DLD1 (cell line): Measurements from ENCODE around the gene SCN8A.

Source experiments
- in situ Hi-C: cut with HindIII; loops from 2 replicates; pipeline ENCODE4 v1.10.0; 2017; ENCODE audit warnings: low sequenced_read_pairs

SCN8A gene

GRCh38 chr12:51667269-51667668, 76.2 kb downstream of the SCN8A start:
- in situ Hi-C loops, result no loop called here

- in situ Hi-C loops, result no loop called here
These were observed 78.2 kb downstream of the SCN8A start for GRCh38 chr12:51669271-51669670.

GRCh38 chr12:51669996-51670395, 79.0 kb downstream of the SCN8A start:
- in situ Hi-C loops, result no loop called here

- in situ Hi-C loops, result no loop called here
These were observed 81.3 kb downstream of the SCN8A start for GRCh38 chr12:51672334-51672733.

- in situ Hi-C loops, result no loop called here
These were observed 84.2 kb downstream of the SCN8A start for GRCh38 chr12:51675071-51675803.

- in situ Hi-C loops, result no loop called here
These were observed 85.8 kb downstream of the SCN8A start for GRCh38 chr12:51676875-51677274.

- in situ Hi-C loops, result no loop called here
These were observed 86.4 kb downstream of the SCN8A start for GRCh38 chr12:51677284-51677968.

- in situ Hi-C loops, result no loop called here
These were observed 87.2 kb downstream of the SCN8A start for GRCh38 chr12:51678086-51678724.

GRCh38 chr12:51682981-51683380, 91.9 kb downstream of the SCN8A start:
- in situ Hi-C loops, result no loop called here

GRCh38 chr12:51683763-51684357, 92.8 kb downstream of the SCN8A start:
- in situ Hi-C loops, result no loop called here

- in situ Hi-C loops, result no loop called here
These were observed 95.7 kb downstream of the SCN8A start for GRCh38 chr12:51686727-51687126.

- in situ Hi-C loops, result no loop called here
These were observed 96.1 kb downstream of the SCN8A start for GRCh38 chr12:51687177-51687576.

GRCh38 chr12:51687614-51688013, 96.6 kb downstream of the SCN8A start:
- in situ Hi-C loops, result no loop called here

GRCh38 chr12:51689983-51690382, 99.0 kb downstream of the SCN8A start:
- in situ Hi-C loops, result no loop called here

- in situ Hi-C loops, result no loop called here
These were observed 101.0 kb downstream of the SCN8A start for GRCh38 chr12:51692016-51692415.

GRCh38 chr12:51693569-51693968, 102.5 kb downstream of the SCN8A start:
- in situ Hi-C loops, result no loop called here

GRCh38 chr12:51694146-51694545, 103.1 kb downstream of the SCN8A start:
- in situ Hi-C loops, result no loop called here

- in situ Hi-C loops, result no loop called here
These were observed 104.4 kb downstream of the SCN8A start for GRCh38 chr12:51695241-51696010.

GRCh38 chr12:51699219-51699618, 108.2 kb downstream of the SCN8A start:
- in situ Hi-C loops, result no loop called here

GRCh38 chr12:51700887-51701286, 109.9 kb downstream of the SCN8A start:
- in situ Hi-C loops, result no loop called here

GRCh38 chr12:51702587-51702986, 111.6 kb downstream of the SCN8A start:
- in situ Hi-C loops, result no loop called here
